HepG2 (cell line): ENCODE measurements around the gene P2RX7. TPM values are rescaled to one million over a fixed set of nuclear protein-coding genes. Genes with fewer than 3 reads are reported as not detected.
A peak's percentile ranks its signal among the peaks of the same experiment; 100 is the strongest.

Experiments
- ATAC-seq: fragments of 200-7000 bp; cut with Tn5 transposase; 3 replicates; pipeline ENCODE4 v1.9.1; 2020; ENCODE audit warnings: mild to moderate bottlenecking, moderate library complexity
- BruUV-seq: library from RNA; stranded (reverse); fragments of 400-500 nt; replicated peaks from 2 replicates; lab custom pipeline; 2021; lab: Mats Ljungman, UMichigan
- CTCF ChIA-PET: fragments of 300-600 bp; formaldehyde crosslinking; extraction: SDS; loops from one replicate; lab custom pipeline; 2021; ENCODE audit warnings: low total read pairs, inconsistent platforms, low intra/inter-chr PET ratio; lab: Yijun Ruan, JAX
- POLR2A ChIA-PET: fragments of 350-600 bp; sonication (Branson Sonifier 250); formaldehyde crosslinking; loops from one replicate; lab custom pipeline; 2020; ENCODE audit warnings: antibody characterized with exemption, inconsistent platforms; lab: Yijun Ruan, JAX
- DNase-seq: peaks from one replicate; pipeline ENCODE4 v3.0.0-alpha.2; 2015; ENCODE audit warnings: low spot score
- FAIRE-seq: peaks from 3 replicates; lab custom pipeline; 2011; peaks lifted over from hg19 to GRCh38; lab: Jason Lieb, UNC
- H2AFZ ChIP-seq: one replicate; pipeline ENCODE4 v1.6.1; 2011; ENCODE audit warnings: low read length, inconsistent platforms
- H3K27ac ChIP-seq: fragments of 300-600 bp; 3 replicates; pipeline ENCODE4 v1.8.0; 2011; ENCODE audit warnings: mixed run types, mild to moderate bottlenecking, mixed read lengths, low read length, inconsistent platforms; ENCODE audit not compliant: insufficient read depth; ENCODE audit errors: extremely low read length
- H3K27me3 ChIP-seq, 2 experiments: fragments of 200-600 bp in 1 of 2; 2 replicates in 1 of 2; 3 replicates in 1 of 2; pipeline versions ENCODE4 v1.6.0 to v1.8.0; 2011; ENCODE audit warnings: low read length in 2 of 2, mild to moderate bottlenecking in 2 of 2, moderate library complexity in 2 of 2, inconsistent platforms in 1 of 2; ENCODE audit not compliant: insufficient read depth in 2 of 2, control insufficient read depth in 1 of 2
- H3K36me3 ChIP-seq, 2 experiments: fragments of 200-600 bp in 1 of 2; replicated peaks in 1 of 2; 2 replicates in 1 of 2; 3 replicates in 1 of 2; pipeline versions ENCODE4 v1.5.1 to v1.8.0; 2011; ENCODE audit warnings: low read length in 2 of 2, inconsistent platforms in 1 of 2; ENCODE audit not compliant: insufficient read depth in 2 of 2, control insufficient read depth in 1 of 2
- H3K4me1 ChIP-seq: 2 replicates; pipeline ENCODE4 v1.5.1; 2012; ENCODE audit warnings: low read length, inconsistent platforms; ENCODE audit not compliant: insufficient read depth
- H3K4me2 ChIP-seq: 2 replicates; pipeline ENCODE4 v1.6.0; 2011; ENCODE audit warnings: low read depth, low read length, inconsistent platforms
- H3K4me3 ChIP-seq, 3 experiments: fragments of 200-600 bp in 1 of 3; sonication (generic), shearing (Covaris generic) in 1 of 3; replicated peaks in 1 of 3; 2 replicates each; pipeline ENCODE4 v1.5.1; 2011 to 2016; ENCODE audit warnings: low read length in 3 of 3, inconsistent platforms in 2 of 3, low read depth in 2 of 3, mild to moderate bottlenecking in 2 of 3, control low read depth in 1 of 3, mixed read lengths in 1 of 3; ENCODE audit not compliant: insufficient read depth in 1 of 3
- H3K79me2 ChIP-seq: one replicate; pipeline ENCODE4 v1.6.1; 2011; ENCODE audit warnings: low read length, inconsistent platforms; ENCODE audit not compliant: insufficient read depth
- H3K9ac ChIP-seq: 2 replicates; pipeline ENCODE4 v1.6.0; 2011; ENCODE audit warnings: mild to moderate bottlenecking, low read depth, low read length, inconsistent platforms; ENCODE audit not compliant: insufficient read depth
- H3K9me3 ChIP-seq: 2 replicates; pipeline ENCODE4 v1.5.1; 2012; ENCODE audit warnings: mild to moderate bottlenecking, low read length
- H4K20me1 ChIP-seq: 2 replicates; pipeline ENCODE4 v1.6.0; 2011; ENCODE audit warnings: inconsistent platforms, mild to moderate bottlenecking, low read length, moderate library complexity; ENCODE audit not compliant: insufficient read depth
- EZH2 ChIP-seq: conservative IDR thresholded peaks from 2 replicates; pipeline ENCODE4 v1.6.1; 2012; ENCODE audit warnings: mild to moderate bottlenecking, low read depth, low read length, moderate library complexity
- KLF9 ChIP-seq: IDR thresholded peaks from 2 replicates; pipeline ENCODE4 v1.6.1; 2016; ENCODE audit warnings: low read depth
- MBNL3 ChIP-seq: fragments of 250-450 bp; sonication (Bioruptor Pico); conservative IDR thresholded peaks from 2 replicates; pipeline ENCODE4 v1.8.0; 2022; ENCODE audit warnings: mild to moderate bottlenecking, inconsistent platforms
- ZFP62 ChIP-seq: sonication (generic); formaldehyde crosslinking; IDR thresholded peaks from 2 replicates; pipeline ENCODE4 v1.4.0; 2020; ENCODE audit warnings: missing genetic modification reagents
- ZNF234 ChIP-seq: sonication (generic); formaldehyde crosslinking; conservative IDR thresholded peaks from 2 replicates; pipeline ENCODE4 v1.5.1; 2020; ENCODE audit warnings: mild to moderate bottlenecking, missing genetic modification reagents
- WGBS: methylation state at CpG from one replicate; pipeline ENCODE4 v1.1.6; 2017; ENCODE audit warnings: low lambda C conversion rate; 5-methylcytosine and 5-hydroxymethylcytosine counted together
- in situ Hi-C: cut with HindIII; loops from 2 replicates; pipeline ENCODE4 v1.10.0; 2017; ENCODE audit warnings: low pct_unique_long_range_greater_than_20kb; ENCODE audit not compliant: extremely low pct_ligation_motif_present
- intact Hi-C: fragments of 100-400 bp; cut with micrococcal nuclease; formaldehyde crosslinking; loops from one replicate; pipeline ENCODE4 v1.10.0; 2022; ENCODE audit not compliant: unreplicated experiment
- polyA plus RNA-seq, 8 experiments: library from polyadenylated mRNA; depleted of rRNA in 3 of 8; stranded (reverse) in 7 of 8; unstranded in 1 of 8; fragments of >200 nt; fragmentation: Illumina TruSeq in 4 of 8; extraction: Trizol in 4 of 8; gene quantifications; 2 replicates each; pipeline versions ENCODE4 v1.2.1 to v1.2.3, GENCODE V29; 2011 to 2016; ENCODE audit warnings: low read depth in 4 of 8, missing spikeins in 1 of 8, mixed read lengths in 1 of 8; ENCODE audit not compliant: insufficient read depth in 1 of 8
- total RNA-seq, 5 experiments: library from RNA; depleted of rRNA; stranded (reverse); fragments of >200 nt; fragmentation: Illumina TruSeq; extraction: Trizol; gene quantifications; 2 replicates each; pipeline ENCODE4 v1.2.3, GENCODE V29; 2016; ENCODE audit warnings: low read depth in 1 of 5
- TF ChIP-seq, protein P1 (sequence below): sonication (generic); formaldehyde crosslinking; IDR thresholded peaks from 2 replicates; pipeline ENCODE4 v1.5.1; 2020; ENCODE audit warnings: mild to moderate bottlenecking, missing genetic modification reagents, moderate library complexity

P2RX7 gene
- total and polyA plus RNA-seq, 2 of the 13 experiments (the other 11 are each of a cell fraction or from before 2014, with no cell fraction given), result 0.13 to 0.73 TPM

- Histone ChIP-seq H3K9me3 (no peaks in the 10 kb centered on the region), H2AFZ (no peak overlapping the region), H3K4me2 (no peak overlapping the region), H4K20me1 (no peaks in the 10 kb centered on the region), H3K27me3 (no peaks in the 10 kb centered on the region), H3K36me3 (peaks cover 2 to 11% of the 10 kb centered on the region in 2 experiments; a peak in 3 of 5 replicates), H3K4me1 (peaks cover 16% of the 10 kb centered on the region; the same call in 1 of the 2 replicates), H3K4me3 (no peak overlapping the region), H3K9ac (no peak overlapping the region), H3K27ac (no peak overlapping the region), H3K79me2 (no peaks in the 10 kb centered on the region)
- in situ Hi-C loops (no loop called here), intact Hi-C loops (loop anchor here (5.0 kb wide), 1 partner anchor 171 kb away; no protein-coding TSS in a partner anchor)
- ChIA-PET POLR2A (no interaction called here), CTCF (no interaction called here)
- WGBS, result no CpG with 5 or more reads among the region's 11 CpGs
- no peak for TF ChIP-seq EZH2
- TF ChIP-seq, protein P1, sequence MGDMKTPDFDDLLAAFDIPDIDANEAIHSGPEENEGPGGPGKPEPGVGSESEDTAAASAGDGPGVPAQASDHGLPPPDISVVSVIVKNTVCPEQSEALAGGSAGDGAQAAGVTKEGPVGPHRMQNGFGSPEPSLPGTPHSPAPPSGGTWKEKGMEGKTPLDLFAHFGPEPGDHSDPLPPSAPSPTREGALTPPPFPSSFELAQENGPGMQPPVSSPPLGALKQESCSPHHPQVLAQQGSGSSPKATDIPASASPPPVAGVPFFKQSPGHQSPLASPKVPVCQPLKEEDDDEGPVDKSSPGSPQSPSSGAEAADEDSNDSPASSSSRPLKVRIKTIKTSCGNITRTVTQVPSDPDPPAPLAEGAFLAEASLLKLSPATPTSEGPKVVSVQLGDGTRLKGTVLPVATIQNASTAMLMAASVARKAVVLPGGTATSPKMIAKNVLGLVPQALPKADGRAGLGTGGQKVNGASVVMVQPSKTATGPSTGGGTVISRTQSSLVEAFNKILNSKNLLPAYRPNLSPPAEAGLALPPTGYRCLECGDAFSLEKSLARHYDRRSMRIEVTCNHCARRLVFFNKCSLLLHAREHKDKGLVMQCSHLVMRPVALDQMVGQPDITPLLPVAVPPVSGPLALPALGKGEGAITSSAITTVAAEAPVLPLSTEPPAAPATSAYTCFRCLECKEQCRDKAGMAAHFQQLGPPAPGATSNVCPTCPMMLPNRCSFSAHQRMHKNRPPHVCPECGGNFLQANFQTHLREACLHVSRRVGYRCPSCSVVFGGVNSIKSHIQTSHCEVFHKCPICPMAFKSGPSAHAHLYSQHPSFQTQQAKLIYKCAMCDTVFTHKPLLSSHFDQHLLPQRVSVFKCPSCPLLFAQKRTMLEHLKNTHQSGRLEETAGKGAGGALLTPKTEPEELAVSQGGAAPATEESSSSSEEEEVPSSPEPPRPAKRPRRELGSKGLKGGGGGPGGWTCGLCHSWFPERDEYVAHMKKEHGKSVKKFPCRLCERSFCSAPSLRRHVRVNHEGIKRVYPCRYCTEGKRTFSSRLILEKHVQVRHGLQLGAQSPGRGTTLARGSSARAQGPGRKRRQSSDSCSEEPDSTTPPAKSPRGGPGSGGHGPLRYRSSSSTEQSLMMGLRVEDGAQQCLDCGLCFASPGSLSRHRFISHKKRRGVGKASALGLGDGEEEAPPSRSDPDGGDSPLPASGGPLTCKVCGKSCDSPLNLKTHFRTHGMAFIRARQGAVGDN (CRISPR knock-in tag), result 0 out of 2 replicates have a peak, but pooled peaks have one; percentile 14
- ATAC-seq, result peak; percentile 3; the same call in 2 of the 3 replicates
- DNase-seq, result no peak
- no peak for FAIRE-seq
- BruUV-seq, result no TSS peak
These were observed 100.9 kb downstream of the P2RX7 start for GRCh38 chr12:121233628-121234020.

GRCh38 chr12:121236776-121237175 lies 104.1 kb downstream of the P2RX7 start:
- no peak overlapping the region for H3K4me3 ChIP-seq
- no TSS peak for BruUV-seq
- FAIRE-seq, result no peak
- H3K27ac ChIP-seq, result no peak overlapping the region
- no peak for TF ChIP-seq KLF9
- TF ChIP-seq ZNF234 (CRISPR knock-in tag), result no peak
- no peak for TF ChIP-seq ZFP62 (CRISPR knock-in tag)
- no peak for TF ChIP-seq MBNL3 (CRISPR knock-in tag)
- POLR2A ChIA-PET, result no interaction called here
- no peaks in the 10 kb centered on the region for H3K9me3 ChIP-seq
- in situ Hi-C loops, result no loop called here
- ATAC-seq, result no peak
- no peak overlapping the region for H2AFZ ChIP-seq
- intact Hi-C loops, result no loop called here
- CTCF ChIA-PET, result no interaction called here
- H3K36me3 ChIP-seq, result peaks cover 8 to 16% of the 10 kb centered on the region in 2 experiments; a peak in 3 of 5 replicates
- no peak overlapping the region for H3K9ac ChIP-seq
- H3K27me3 ChIP-seq, result no peaks in the 10 kb centered on the region
- H3K4me1 ChIP-seq, result no peaks in the 10 kb centered on the region
- H4K20me1 ChIP-seq, result no peaks in the 10 kb centered on the region
- 90% methylated on average over 8 of the region's 9 CpGs for WGBS
- H3K79me2 ChIP-seq, result no peaks in the 10 kb centered on the region
- no peak overlapping the region for H3K4me2 ChIP-seq
- no peak for DNase-seq
